ENCODE measurements around the gene INPP5E.
"Not testable (repeated sequence)": the region's sequence is repeated elsewhere in the genome, so short reads cannot be mapped to it uniquely, and the experiment has no call there.

Gene INPP5E

GRCh38 chr9:136429075-136429628 lies 10.5 kb downstream of the INPP5E start:
- DNase-seq (ENCODE audit: low spot score): no peak

- no peak for DNase-seq (ENCODE audit: low spot score)
Measured at GRCh38 chr9:136426787-136427186, 12.9 kb downstream of the INPP5E start.

GRCh38 chr9:136425367-136425766 lies 14.3 kb downstream of the INPP5E start:
- not testable (repeated sequence) for DNase-seq (ENCODE audit: low spot score)

- DNase-seq (ENCODE audit: low spot score): no peak
Measured at GRCh38 chr9:136424750-136425362, 14.8 kb downstream of the INPP5E start.

GRCh38 chr9:136423432-136424146 lies 16.1 kb downstream of the INPP5E start:
- DNase-seq (ENCODE audit: low spot score): no peak

GRCh38 chr9:136422876-136423275 lies 16.8 kb downstream of the INPP5E start:
- DNase-seq (ENCODE audit: low spot score): no peak

- DNase-seq (ENCODE audit: low spot score): no peak
Measured at GRCh38 chr9:136421791-136422190, 17.9 kb downstream of the INPP5E start.

- DNase-seq (ENCODE audit: low spot score): no peak
Measured at GRCh38 chr9:136419092-136419420, 20.6 kb downstream of the INPP5E start.

- DNase-seq (ENCODE audit: low spot score): no peak
Measured at GRCh38 chr9:136418182-136419091, 21.2 kb downstream of the INPP5E start.

- no peak for DNase-seq (ENCODE audit: low spot score)
Measured at GRCh38 chr9:136416914-136417313, 22.7 kb downstream of the INPP5E start.

GRCh38 chr9:136416427-136416826 lies 23.2 kb downstream of the INPP5E start:
- DNase-seq (ENCODE audit: low spot score): no peak

- no peak for DNase-seq (ENCODE audit: low spot score)
Measured at GRCh38 chr9:136412962-136413361, 26.7 kb downstream of the INPP5E start.

- DNase-seq (ENCODE audit: low spot score): peak; percentile 23
Measured at GRCh38 chr9:136411378-136411777, 28.3 kb downstream of the INPP5E start.

GRCh38 chr9:136410500-136411287 lies 29.0 kb downstream of the INPP5E start, which contains the start of the genes ENTR1 and PMPCA:
Gene ENTR1, minus strand, starts transcription at chr9:136410614. Its CDS starts 217 bp downstream, at chr9:136410397.
Gene PMPCA, plus strand, starts transcription at chr9:136410658. Its CDS starts 11 bp downstream, at chr9:136410669.
- DNase-seq (ENCODE audit: low spot score): peak; percentile 93

- DNase-seq (ENCODE audit: low spot score): peak; percentile 16
Measured at GRCh38 chr9:136409557-136410455, 29.8 kb downstream of the INPP5E start.

- no peak for DNase-seq (ENCODE audit: low spot score)
Measured at GRCh38 chr9:136407911-136408310, 31.7 kb downstream of the INPP5E start.

- DNase-seq (ENCODE audit: low spot score): not testable (repeated sequence)
Measured at GRCh38 chr9:136407061-136407460, 32.6 kb downstream of the INPP5E start.

GRCh38 chr9:136405904-136406303 lies 33.7 kb downstream of the INPP5E start:
- not testable (repeated sequence) for DNase-seq (ENCODE audit: low spot score)

GRCh38 chr9:136405481-136405880 lies 34.2 kb downstream of the INPP5E start:
- DNase-seq (ENCODE audit: low spot score): no peak

GRCh38 chr9:136404801-136405136 lies 34.9 kb downstream of the INPP5E start:
- no peak for DNase-seq (ENCODE audit: low spot score)

Measured in hematopoietic multipotent progenitor cell treated with erythropoietin and hydrocortisone succinate and interleukin-3 and kit ligand, for 15 days (in vitro differentiated cells).